RCC 7860 (cell line): ENCODE results near the gene UBXN10.

Source experiments
- DNase-seq: peaks from one replicate; pipeline ENCODE4 v3.0.0-alpha.2; 2015; ENCODE audit warnings: low spot score
- FAIRE-seq: peaks from 2 replicates; lab custom pipeline; 2012; peaks lifted over from hg19 to GRCh38; lab: Jason Lieb, UNC

The UBXN10 gene, protein sequence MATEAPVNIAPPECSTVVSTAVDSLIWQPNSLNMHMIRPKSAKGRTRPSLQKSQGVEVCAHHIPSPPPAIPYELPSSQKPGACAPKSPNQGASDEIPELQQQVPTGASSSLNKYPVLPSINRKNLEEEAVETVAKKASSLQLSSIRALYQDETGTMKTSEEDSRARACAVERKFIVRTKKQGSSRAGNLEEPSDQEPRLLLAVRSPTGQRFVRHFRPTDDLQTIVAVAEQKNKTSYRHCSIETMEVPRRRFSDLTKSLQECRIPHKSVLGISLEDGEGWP

DNA sequence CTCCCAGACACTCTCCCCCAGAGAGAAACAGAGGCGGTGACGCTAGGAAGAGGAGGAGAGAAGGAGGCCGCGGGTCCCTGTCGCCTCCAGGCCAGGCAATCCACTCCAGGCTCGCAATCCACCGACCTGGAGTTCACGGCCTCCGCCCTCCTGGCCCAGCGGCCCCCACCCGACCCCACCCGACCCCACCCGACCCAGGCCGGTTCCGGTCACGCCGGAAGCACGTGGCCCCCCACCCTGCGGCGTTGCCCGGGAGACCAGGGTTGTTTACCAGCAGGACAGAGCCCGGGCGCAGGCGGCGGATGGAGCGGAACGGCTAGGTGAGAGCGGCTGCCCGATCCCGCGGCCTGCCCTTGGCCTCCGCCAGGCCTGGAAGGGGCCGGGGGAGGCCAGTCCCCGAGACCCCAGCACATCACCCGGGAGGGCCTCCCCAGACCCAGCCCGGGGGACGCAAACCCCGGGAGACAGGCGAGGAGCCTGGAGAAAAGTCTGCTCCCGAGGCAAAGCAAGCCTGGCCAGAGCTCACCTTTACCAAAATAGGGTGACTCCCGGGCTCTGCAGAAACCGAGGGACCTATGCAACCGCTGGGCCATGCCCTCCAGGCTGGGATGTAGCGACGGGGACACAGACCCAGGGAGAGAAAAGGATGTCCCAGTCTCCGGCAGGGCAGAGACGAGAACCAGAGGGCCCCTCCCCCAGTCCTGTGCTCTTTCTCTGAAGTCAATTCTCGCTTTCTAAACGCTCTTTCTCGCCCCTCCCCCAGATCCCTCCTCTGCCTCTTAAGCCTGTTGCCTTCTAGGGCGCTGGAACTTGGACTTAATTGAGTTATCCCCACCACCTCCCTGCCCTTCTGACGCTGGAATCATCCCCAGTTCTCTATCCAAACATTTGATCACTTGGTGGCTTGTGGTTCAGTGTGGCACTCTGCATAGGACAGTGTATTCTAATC lies at the start of gene UBXN10, which contains the start of gene PLA2G2C:
Gene UBXN10, plus strand, starts transcription at position 263 of the 949 bp plus-strand sequence. CDS start 4,466 bp downstream, outside the sequence.
Gene PLA2G2C, minus strand, starts transcription at position 685 of the 949 bp plus-strand sequence. CDS start 9,155 bp downstream, outside the sequence.
- no peak for FAIRE-seq

DNA sequence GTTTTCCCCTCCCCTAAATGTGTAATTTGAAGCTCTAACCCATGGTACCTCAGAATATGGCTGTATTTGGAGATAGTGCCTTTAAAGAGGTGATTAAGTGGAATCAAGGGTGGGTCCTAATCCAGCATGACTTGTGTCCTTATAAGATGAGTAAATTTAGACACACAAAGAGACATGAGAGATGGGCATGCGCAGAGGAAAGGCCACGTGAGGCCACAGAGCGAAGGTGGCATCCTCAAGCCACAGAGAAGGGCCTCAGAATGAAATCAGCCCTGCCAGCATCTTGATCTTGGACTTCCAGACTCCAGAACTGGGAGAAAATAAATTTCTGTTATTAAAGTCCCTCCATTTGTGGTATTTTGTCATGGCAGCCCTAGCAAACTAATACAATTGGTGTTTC lies 49.6 kb upstream of the UBXN10 start:
- DNase-seq, result no peak
- FAIRE-seq, result no peak

More for the DNA sequence above, at the start of gene UBXN10, which contains the start of gene PLA2G2C:
- DNase-seq, result no peak

DNA sequence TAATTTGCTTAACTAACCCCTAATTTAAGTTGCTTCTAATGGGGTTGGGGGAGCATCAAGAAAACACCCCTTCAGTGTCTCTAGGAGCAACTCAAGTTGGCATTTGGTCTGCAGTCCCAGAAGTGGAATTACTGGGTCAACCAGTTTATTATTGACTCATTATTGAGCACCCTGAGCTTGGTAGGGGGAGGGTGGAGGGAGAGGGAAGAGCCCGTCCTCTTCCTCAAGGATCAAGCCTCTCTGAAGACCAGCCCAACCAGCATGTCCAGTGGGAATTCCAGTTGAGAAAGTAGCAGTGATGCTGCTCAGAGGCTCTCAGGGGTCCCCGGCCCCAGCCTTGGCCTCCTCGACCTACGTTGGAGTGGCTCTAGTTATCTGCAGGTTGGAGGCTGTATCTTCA lies 48.8 kb upstream of the UBXN10 start:
- no peak for FAIRE-seq
- DNase-seq, result no peak

DNA sequence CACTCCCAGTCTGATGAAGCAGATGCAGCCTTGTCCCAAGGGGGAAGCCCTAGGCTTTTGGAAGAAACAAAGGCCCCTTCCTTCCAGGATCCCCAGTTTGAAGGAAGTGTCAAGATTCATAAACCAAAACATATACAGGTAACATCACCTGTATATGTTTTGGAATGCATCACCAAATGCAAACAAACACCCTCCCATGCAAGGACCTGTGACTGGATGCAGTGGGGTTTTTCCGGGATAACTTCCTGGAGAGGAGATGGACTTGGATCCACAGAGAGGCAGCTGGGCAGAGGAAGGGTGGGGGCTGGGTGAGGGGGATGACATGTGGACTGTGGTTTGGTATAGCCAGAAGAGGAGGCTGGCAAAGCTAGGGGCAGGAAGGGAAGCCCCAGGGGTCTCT lies 48.3 kb upstream of the UBXN10 start:
- FAIRE-seq (no peak), DNase-seq (no peak)

DNA sequence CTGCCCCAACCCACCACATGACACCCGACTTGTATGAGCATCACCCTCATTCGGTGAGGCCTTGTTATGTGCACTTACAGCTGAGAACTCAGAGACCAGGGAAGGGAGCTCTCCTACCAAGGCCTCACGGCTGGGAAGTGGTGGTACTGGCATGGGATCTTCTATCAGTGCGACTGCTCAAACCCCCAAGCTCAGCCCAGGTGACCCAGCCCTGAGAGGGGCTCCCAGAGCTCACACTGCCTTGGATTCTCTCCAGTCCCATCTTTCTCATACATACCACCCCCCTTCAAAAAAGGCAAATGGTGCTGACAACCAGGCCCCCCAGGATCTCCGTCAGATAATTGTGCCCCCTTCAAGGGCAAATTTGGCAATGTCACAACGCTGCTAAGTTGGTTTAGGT lies 47.5 kb upstream of the UBXN10 start:
- no peak for FAIRE-seq

DNA sequence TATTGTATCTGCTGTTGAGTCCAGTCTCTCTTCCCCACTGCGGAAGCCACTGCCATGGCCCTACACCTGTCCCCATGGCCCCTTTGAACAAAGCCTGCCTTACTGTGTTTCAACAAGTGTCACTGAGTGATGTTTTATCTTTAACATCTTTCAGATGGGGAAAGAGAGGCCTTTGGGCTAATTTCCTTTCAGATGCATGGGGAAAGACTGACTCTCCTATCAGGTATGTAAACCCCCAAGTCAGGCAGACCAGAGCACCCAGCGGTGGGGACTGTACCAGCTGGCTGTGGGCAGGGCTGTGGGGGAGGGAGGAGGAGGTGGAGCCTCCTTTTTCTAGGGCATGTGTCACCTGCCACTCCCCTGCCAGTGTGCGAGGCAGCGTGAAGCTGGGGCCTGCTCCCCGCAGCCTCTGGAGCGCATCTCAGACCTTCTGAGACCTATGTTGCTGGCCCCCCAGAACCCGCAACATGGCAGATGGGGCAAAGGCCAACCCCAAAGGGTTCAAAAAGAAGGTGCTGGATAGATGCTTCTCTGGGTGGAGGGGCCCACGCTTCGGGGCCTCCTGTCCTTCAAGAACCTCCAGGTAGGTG lies 46.8 kb upstream of the UBXN10 start, which contains the start of gene PLA2G2F:
Gene PLA2G2F, plus strand, starts transcription at position 363 of the 590 bp plus-strand sequence. Its CDS starts 105 bp downstream, at position 468.
- DNase-seq, result no peak
- no peak for FAIRE-seq

More for the DNA sequence above, 47.5 kb upstream of the UBXN10 start:
- DNase-seq, result no peak

DNA sequence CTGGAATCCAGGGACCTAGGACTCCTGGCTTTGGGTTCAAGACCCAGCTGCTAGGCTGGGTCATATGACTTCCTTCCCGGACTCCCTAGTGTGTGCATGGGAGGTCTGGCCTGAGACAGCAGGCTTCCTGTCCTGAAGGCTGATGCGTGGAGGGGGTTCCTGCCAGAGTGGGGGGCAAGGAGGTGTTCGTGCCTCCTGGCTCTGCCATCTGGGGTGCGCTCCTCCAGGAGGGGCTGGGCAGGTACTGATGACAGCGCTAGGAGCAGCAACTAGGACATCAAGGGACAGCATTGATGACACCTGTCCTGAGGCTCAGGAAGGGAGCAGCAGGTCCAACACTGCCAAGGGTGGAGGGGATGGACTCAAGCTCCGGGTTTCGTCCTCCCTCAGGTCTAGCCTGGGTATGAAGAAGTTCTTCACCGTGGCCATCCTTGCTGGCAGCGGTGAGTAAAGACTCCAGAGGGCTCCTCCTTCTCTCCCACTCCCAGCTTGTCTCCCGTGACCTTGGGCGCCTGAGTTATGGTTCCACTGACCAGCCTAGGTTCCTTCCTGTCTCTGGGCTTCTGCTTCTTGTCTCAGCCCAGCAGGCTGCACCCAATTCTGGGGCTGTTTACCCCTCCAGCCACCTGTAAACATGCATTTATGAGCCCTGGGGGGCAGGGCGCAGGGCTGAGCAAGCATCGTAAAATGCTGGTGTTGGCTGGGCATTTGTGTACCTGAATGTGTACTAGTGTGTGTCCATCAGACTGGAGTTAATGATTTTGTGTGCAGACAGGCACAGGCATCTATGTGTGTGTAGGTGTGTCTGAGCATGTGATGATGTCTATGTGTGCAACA lies 45.9 kb upstream of the UBXN10 start:
- no peak for DNase-seq

DNA sequence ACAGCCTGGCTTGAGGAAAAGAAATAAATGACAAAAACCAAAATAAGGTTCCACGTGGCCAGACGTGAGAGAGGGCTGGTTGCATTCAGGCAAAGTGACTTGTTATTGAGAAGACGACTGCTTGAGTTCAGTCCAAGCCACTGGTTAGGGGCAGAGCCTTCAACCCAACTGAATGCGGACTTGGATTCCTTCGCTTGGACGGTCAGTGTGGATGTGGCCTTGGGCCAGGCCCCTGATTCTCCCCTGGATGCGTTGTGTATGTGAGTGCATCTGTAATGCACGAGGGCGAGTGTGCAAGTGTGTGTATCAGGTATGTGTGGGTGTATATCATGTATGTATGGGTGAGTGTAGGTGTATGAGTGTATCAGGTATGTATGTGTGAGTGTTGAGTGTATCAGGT lies 44.9 kb upstream of the UBXN10 start:
- DNase-seq, result no peak
- FAIRE-seq, result no peak

More for the DNA sequence above, 45.9 kb upstream of the UBXN10 start:
- FAIRE-seq, result no peak

DNA sequence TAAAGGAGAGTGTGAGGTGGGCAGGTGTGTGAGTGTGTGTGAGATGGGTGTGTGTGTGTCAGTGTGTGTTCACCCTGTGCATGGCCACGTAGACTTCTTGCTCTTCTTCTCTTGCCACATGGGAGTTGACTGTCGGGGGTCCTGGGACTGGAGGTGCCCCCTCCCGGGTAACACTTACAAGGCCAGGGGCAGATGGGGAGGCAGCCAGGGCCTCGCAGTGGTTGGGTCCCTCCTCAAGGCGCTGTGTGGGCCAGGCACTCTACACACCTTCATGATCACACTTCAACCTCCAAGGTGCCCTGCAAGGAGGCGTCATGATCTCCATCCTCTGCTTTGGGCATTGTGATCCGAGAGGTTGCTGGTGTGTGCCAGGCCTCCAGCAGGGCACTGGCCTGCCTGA lies 44.4 kb upstream of the UBXN10 start:
- FAIRE-seq (no peak), DNase-seq (no peak)

DNA sequence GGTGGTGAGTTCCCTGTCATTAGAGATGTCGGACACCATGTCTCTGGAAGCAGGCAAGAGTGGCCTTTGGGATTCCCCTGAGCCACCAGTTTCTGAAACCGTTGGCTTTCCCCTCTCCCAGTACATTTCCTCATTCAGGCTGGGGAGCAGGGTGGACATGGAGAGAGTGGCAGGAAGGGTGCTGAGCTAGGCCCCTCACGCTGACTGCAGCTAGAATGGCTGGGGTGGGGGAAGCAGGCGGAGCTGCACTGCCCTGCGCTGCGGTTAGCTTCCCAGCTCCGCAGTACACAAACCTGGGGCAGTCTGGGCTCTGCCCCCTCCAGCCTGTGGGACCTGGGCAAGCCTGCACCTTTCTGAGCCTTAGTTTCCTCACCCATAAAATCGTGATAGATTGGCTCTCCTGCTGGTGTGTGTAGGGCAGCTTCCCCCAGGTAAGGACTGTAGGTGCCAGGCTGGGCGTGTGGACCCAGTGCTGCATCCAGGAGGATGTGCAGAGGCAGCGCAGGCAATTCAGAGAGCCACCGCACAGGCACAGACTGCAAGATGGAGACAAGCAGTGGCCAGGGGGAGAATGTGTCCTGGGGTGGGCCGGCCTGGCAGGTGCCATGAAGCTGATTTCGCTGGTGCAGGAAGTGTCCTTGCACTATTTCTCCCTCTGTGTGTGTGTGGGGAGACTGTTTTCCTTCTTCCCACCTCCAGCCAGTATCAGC lies 43.7 kb upstream of the UBXN10 start:
- no peak for DNase-seq
- no peak for FAIRE-seq

DNA sequence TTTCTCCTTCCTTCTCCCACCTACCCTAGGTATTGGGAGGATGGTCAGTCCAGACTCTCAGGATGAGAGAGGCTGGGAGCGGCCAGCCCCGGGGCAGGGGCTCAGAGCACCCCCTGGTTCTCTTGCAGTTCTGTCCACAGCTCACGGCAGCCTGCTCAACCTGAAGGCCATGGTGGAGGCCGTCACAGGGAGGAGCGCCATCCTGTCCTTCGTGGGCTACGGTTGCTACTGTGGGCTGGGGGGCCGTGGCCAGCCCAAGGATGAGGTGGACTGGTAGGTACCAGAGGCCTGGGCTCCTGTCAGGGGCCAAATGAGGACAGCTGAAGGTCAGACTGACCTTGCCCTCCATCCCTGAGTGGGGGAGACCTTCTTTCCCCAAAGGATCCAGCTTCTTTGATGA lies 42.6 kb upstream of the UBXN10 start:
- FAIRE-seq (no peak), DNase-seq (no peak)

DNA sequence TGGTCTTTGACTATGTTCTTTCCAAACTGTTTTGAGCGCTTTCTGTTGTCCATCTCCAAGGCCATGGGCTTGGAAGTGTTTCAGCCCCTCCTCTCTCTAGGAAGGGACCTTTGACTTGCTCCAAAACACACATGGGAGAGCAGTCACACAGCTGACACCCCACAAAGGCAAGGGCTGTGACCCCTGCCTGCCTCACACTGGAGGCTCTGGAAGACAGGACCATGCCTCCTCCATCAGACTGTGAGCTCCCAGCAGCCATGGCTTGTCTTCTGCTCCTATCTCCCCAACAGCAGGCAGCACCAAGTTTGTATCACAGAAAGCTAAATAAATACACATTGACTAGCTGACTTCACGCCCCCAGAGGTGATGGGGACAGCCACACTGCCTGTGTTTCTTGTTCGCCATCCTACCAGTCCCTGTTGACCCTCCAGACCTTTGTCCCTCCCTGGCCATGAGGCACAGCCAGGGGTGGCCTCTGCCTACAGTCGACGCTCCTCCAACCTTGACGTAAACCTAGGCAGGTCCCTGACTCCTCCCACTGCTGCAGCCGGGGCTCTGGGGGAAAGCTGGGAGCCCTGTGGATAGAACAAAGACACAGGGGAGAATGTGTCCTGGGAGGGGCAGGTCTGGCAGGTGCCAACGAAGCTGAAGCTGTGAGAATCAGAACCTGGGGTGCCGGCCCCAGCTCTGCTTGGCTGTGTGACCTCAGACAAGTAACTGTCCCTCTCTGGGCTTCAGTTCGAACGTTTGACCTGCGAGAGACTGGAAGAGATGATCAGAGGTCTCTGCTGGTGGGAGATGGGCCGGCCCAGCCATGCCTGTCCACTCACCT lies 41.9 kb upstream of the UBXN10 start:
- FAIRE-seq (no peak), DNase-seq (no peak)

DNA sequence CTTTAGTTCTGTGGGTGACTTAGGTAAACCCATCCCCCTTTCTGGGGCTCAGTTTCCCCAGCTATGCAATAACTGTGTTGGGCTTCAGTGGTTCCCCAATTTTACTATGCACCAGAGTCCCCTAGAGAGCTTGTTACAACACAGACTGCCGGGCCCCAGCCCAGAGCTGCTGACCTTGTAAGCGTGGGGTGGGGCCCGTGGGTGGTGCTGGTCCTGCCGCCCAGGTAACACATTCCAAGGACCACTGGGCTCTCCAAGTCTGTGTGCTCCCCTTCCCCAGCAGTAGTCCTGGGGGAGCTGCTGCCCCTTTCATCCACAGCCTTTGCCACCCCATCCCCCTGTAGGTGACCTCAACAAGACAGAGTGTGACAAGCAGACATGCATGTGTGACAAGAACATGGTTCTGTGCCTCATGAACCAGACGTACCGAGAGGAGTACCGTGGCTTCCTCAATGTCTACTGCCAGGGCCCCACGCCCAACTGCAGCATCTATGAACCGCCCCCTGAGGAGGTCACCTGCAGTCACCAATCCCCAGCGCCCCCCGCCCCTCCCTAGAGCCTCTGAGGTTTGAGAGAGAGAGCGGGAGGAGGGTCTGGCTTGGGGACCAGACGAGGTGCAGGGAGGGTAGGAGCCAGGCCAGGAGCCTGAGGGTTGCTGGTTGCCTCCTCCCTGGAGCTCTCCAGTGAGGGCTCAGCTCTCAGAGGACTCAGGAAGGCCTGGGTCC lies 37.9 kb upstream of the UBXN10 start:
- no peak for FAIRE-seq
- DNase-seq, result no peak

DNA sequence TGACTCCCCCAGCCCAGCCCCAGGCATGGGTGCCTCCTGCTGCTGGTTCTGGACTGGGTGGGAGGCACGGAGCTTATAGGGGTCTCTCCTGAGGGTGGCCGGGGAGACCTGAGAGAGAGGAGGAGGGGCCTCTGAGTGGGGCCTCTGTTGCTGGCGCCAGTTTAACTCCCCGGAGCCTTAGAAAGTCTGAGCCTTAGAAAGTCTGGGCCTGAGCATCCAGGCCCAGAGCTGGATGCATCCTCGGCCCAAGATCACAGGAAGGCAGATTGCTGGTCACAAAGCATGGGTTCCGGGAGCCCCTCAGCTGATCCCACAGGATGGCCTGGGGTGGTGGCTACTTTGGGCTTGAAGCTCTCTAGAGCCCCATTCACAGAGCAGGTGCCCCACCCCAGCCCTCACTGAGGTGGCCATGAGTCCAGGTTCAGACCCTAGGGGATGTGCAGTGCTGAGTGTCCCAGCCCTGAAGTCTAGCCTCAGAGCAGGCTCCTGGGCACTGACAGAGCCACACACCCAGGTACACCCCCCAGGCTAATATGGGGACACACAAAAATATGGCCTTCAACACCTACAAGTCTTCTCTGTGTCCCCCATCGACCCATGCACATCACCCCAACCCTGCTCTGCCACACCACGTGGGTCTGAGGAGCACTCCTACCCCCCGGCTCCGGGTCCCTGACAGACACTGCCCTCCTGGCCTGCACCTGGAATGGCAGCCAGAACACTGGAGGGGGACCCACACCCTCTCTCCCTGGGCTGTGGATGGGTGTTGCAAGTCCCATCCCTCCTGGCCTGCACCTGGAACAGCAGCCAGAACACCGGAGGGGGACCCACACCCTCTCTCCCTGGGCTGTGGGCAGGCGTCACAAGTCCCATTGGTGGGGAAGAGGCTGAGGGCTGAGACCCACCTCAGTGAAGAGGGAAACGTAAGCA lies 37.1 kb upstream of the UBXN10 start:
- DNase-seq (no peak), FAIRE-seq (no peak)

DNA sequence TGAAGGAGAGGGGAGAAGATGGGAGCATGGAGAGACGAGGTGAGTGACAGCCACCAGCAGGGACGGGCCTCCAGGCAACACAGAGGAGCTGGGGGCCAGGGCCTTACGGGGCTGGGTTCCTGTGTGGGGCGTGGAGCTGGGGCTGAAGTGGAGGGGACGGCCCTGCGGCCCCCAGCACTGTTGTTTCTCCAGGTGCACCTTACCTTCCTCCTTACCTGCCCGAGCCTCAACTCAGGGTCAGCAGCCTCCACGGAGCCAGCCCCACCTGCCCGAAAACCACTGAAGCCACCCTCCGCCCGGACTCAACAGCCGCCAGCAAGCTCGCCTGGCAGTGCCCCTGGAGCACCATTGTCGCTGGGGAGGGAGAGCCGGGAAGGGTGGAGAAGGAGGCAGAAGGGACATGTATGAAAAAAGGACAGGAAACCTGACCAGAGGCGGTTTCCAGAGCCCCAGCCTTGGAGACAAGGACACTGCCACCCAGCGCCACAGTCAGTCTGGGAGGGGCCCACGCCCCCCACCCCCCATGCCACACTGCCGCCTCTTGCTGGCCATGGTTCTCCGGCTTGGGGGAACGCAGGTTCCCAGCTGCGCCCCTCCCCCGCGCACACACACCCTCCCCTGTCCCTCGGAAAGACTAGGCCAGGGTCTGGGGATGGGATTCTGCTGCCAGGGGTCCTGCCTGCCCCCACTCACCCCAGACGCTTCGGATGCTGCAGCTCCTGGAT lies 36.1 kb upstream of the UBXN10 start:
- FAIRE-seq (no peak), DNase-seq (no peak)

DNA sequence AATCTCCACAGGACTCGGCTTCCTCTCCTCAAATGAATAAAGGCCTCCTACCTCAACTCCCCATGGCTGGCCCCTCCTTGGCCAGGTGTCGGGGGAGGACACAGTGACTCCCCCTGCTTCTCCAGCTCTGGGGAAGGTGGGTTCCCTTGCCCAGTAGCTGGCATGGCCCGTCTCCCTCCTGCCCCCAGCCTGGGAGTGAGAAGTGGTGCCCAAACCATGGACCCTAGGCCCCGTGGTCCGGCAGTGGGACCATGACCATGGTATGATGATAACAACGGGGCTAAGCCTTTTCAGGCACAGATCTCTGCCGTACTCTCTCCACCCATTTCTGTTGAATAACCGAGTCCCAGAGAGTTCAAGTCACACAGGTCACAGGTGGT lies 35.6 kb upstream of the UBXN10 start:
- FAIRE-seq (no peak), DNase-seq (no peak)
